DOHH2 (cell line): Measurements from ENCODE around the gene KCNS1.

ENCODE experiments used
- H3F3A ChIP-seq: fragments of 200-600 bp; sonication (generic), shearing (Covaris generic); 2 replicates; pipeline ENCODE4 v1.6.0; 2016; ENCODE audit warnings: antibody characterized with exemption, mild to moderate bottlenecking; ENCODE audit not compliant: control insufficient read depth, insufficient read depth
- H3K27ac ChIP-seq: fragments of 200-600 bp; sonication (generic); 2 replicates; pipeline ENCODE4 v1.5.1; 2014; ENCODE audit warnings: low read depth, mild to moderate bottlenecking, low read length, moderate library complexity
- H3K27me3 ChIP-seq: fragments of 200-600 bp; sonication (generic); 2 replicates; pipeline ENCODE4 v1.6.1; 2014; ENCODE audit warnings: mild to moderate bottlenecking, low read length, mixed read lengths; ENCODE audit not compliant: control insufficient read depth
- H3K36me3 ChIP-seq: fragments of 200-600 bp; sonication (generic); 2 replicates; pipeline ENCODE4 v1.6.1; 2014; ENCODE audit warnings: mild to moderate bottlenecking, low read length, moderate library complexity, mixed read lengths; ENCODE audit not compliant: control insufficient read depth
- H3K4me1 ChIP-seq: fragments of 200-600 bp; sonication (generic); 2 replicates; pipeline ENCODE4 v1.6.1; 2014; ENCODE audit warnings: mild to moderate bottlenecking, low read length, mixed read lengths; ENCODE audit not compliant: control insufficient read depth
- H3K4me2 ChIP-seq: fragments of 200-600 bp; sonication (generic); 2 replicates; pipeline ENCODE4 v1.6.0; 2014; ENCODE audit warnings: mild to moderate bottlenecking, low read length, moderate library complexity
- H3K4me3 ChIP-seq: fragments of 200-600 bp; sonication (generic); 2 replicates; pipeline ENCODE4 v1.5.1; 2014; ENCODE audit warnings: mild to moderate bottlenecking, low read length, mixed read lengths
- H3K79me2 ChIP-seq: fragments of 200-600 bp; sonication (generic); 2 replicates; pipeline ENCODE4 v1.6.1; 2014; ENCODE audit warnings: mild to moderate bottlenecking, low read length, mixed read lengths; ENCODE audit not compliant: control insufficient read depth
- H3K9me2 ChIP-seq: fragments of 200-600 bp; sonication (generic); replicated peaks from 2 replicates; pipeline ENCODE4 v1.6.1; 2014; ENCODE audit warnings: mild to moderate bottlenecking, low read length, mixed read lengths; ENCODE audit not compliant: control insufficient read depth
- H3K9me3 ChIP-seq: fragments of 200-600 bp; sonication (generic); 2 replicates; pipeline ENCODE4 v1.6.1; 2014; ENCODE audit warnings: antibody characterized with exemption, low read length, mixed read lengths; ENCODE audit not compliant: control insufficient read depth, insufficient read depth
- H4K20me1 ChIP-seq: fragments of 200-600 bp; sonication (generic); 2 replicates; pipeline ENCODE4 v1.6.0; 2014; ENCODE audit warnings: low read depth, mild to moderate bottlenecking, antibody characterized with exemption, low read length, moderate library complexity; ENCODE audit not compliant: control insufficient read depth, insufficient read depth
- EZH2phosphoT487 ChIP-seq: fragments of 200-600 bp; sonication (generic); IDR thresholded peaks from 2 replicates; pipeline ENCODE4 v1.6.1; 2017; ENCODE audit warnings: borderline replicate concordance, mild to moderate bottlenecking, antibody characterized with exemption, low read length, moderate library complexity, mixed read lengths
- TF ChIP-seq, protein P1 (sequence below): fragments of 200-600 bp; sonication (generic); IDR thresholded peaks from one replicate; pipeline ENCODE4 v1.5.1; 2014; ENCODE audit warnings: antibody characterized with exemption, mild to moderate bottlenecking, low read depth, low read length; ENCODE audit not compliant: poor library complexity, severe bottlenecking

Gene KCNS1

DNA sequence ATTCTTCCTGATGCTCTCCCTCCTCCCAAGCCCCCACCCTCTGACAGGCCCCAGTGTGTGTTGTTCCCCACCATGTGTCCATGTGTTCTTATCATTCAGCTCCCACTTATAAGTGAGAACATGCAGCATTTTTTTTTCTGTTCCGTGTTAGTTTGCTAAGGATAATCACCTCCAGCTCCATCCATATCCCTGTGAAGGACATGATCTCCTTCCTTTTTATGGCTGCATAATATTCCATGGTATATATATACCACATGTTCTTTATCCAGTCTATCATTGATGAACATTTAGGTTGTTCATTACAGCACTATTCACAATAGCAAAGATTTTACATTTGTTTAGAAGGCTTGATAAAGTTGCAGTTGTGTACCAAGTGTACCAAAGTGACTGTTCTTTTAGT, 57.9 kb downstream of the KCNS1 start:
- peaks cover 77% of the 10 kb centered on the region for H3K79me2 ChIP-seq
- H3K9me2 ChIP-seq = no peaks in the 10 kb centered on the region
- no peaks in the 10 kb centered on the region for H4K20me1 ChIP-seq
- peaks cover 66% of the 10 kb centered on the region for H3K36me3 ChIP-seq
- no peak overlapping the region for H3K4me3 ChIP-seq
- no peak for TF ChIP-seq EZH2phosphoT487
- TF ChIP-seq, protein P1, sequence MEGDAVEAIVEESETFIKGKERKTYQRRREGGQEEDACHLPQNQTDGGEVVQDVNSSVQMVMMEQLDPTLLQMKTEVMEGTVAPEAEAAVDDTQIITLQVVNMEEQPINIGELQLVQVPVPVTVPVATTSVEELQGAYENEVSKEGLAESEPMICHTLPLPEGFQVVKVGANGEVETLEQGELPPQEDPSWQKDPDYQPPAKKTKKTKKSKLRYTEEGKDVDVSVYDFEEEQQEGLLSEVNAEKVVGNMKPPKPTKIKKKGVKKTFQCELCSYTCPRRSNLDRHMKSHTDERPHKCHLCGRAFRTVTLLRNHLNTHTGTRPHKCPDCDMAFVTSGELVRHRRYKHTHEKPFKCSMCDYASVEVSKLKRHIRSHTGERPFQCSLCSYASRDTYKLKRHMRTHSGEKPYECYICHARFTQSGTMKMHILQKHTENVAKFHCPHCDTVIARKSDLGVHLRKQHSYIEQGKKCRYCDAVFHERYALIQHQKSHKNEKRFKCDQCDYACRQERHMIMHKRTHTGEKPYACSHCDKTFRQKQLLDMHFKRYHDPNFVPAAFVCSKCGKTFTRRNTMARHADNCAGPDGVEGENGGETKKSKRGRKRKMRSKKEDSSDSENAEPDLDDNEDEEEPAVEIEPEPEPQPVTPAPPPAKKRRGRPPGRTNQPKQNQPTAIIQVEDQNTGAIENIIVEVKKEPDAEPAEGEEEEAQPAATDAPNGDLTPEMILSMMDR = no peak
- no peaks in the 10 kb centered on the region for H3K27me3 ChIP-seq
- H3K9me3 ChIP-seq = no peaks in the 10 kb centered on the region
- no peak overlapping the region for H3K4me2 ChIP-seq
- H3K4me1 ChIP-seq = peaks cover 89% of the 10 kb centered on the region
- no peak overlapping the region for H3K27ac ChIP-seq
- peaks cover 29% of the 10 kb centered on the region for H3F3A ChIP-seq
